ENCODE data around the gene DYRK2.

DYRK2 gene

GRCh38 chr12:67709367-67709954 is 60.9 kb downstream of the DYRK2 start:
- no peak for DNase-seq

GRCh38 chr12:67710582-67710981 is 62.0 kb downstream of the DYRK2 start:
- no peak for DNase-seq

- DNase-seq = no peak
These were observed 63.5 kb downstream of the DYRK2 start for GRCh38 chr12:67712011-67712410.

- no peak for DNase-seq
These were observed 66.1 kb downstream of the DYRK2 start for GRCh38 chr12:67714648-67715047.
